ENCODE results near the gene IFNA10.

GRCh38 chr9:21210311-21210710, 3.4 kb upstream of the IFNA10 start:
- TF ChIP-seq CTCF (IDR thresholded peaks at IDR 0.05) = no peak
- TF ChIP-seq POLR2A (IDR thresholded peaks at IDR 0.05) = no peak
